WERI-Rb-1 (cell line): Measurements from ENCODE around the gene TMEM254.
A peak's percentile ranks its signal among the peaks of the same experiment; 100 is the strongest.
"Not testable (repeated sequence)": the region's sequence is repeated elsewhere in the genome, so short reads cannot be mapped to it uniquely, and the experiment has no call there.

Experiments
- DNase-seq: peaks from one replicate; pipeline ENCODE4 v3.0.0-alpha.2; 2020
- H3K27ac ChIP-seq: fragments of 250-450 bp; sonication (Bioruptor Pico); 2 replicates; pipeline ENCODE4 v1.5.1; 2020; ENCODE audit warnings: mild to moderate bottlenecking, moderate library complexity
- H3K27me3 ChIP-seq: fragments of 250-450 bp; sonication (Bioruptor Pico); 2 replicates; pipeline ENCODE4 v1.5.1; 2021; ENCODE audit warnings: mild to moderate bottlenecking, low read depth, moderate library complexity; ENCODE audit not compliant: insufficient read depth, severe bottlenecking
- H3K36me3 ChIP-seq: fragments of 250-450 bp; sonication (Bioruptor Pico); 2 replicates; pipeline ENCODE4 v1.5.1; 2020; ENCODE audit warnings: mild to moderate bottlenecking, moderate library complexity
- H3K4me3 ChIP-seq: 2 replicates; pipeline ENCODE4 v1.5.1; 2011; ENCODE audit warnings: low read depth, mild to moderate bottlenecking, control low read depth, low read length
- H3K9me3 ChIP-seq: fragments of 250-450 bp; sonication (Bioruptor Pico); 2 replicates; pipeline ENCODE4 v1.5.1; 2021; ENCODE audit warnings: mild to moderate bottlenecking, moderate library complexity; ENCODE audit not compliant: severe bottlenecking
- TF ChIP-seq, protein P1 (sequence below): IDR thresholded peaks from 2 replicates; pipeline ENCODE4 v1.5.1; 2011; ENCODE audit warnings: low read depth, mild to moderate bottlenecking, control low read depth, inconsistent platforms, low read length

The TMEM254 gene, protein sequence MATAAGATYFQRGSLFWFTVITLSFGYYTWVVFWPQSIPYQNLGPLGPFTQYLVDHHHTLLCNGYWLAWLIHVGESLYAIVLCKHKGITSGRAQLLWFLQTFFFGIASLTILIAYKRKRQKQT

DNA sequence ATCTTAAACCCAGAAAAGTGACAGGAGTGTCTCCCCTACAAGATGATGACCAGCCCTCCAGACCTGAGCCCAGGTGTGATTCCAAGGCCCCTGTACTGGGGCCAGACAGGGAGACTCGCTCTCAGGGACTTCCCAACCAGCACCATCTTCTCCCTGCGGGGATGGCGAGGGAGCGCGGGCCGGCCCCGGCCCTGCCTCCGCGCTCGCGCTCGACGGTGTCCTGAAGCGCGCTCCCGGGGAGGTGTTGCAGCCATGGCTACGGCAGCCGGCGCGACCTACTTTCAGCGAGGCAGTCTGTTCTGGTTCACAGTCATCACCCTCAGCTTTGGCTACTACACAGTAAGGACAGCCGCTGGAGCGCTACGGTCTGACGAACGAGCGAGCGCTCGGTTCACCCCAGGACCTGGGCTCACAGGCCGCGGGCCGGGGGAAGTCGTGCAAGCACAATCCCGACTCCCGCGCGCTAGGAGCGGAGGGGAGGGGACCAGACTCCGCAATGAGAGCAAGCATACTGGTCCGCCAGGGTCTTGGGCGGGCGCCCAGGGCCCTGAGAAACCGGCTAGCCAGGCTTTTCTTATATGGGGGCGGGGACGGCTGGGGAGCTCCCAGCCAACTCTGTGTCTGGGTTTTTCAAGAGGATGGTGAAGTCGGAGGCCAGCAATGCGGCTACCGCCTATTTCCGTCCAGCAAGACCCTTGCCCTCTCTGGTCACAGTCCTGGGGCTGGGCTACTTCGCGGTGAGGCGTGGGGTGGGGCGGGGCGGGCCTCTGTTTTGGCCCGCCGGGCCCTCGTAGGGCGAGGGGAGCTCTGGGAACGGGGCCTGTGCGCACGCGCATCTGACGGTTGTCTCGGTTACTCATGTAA is at the start of gene TMEM254:
TMEM254 (plus strand) TSS at position 218 of the 864 bp plus-strand sequence; CDS start at position 253, 35 bp downstream.
- Histone ChIP-seq H3K27ac (peak within 1 kb of the TSS; percentile 86), H3K4me3 (peak within 1 kb of the TSS; percentile 59), H3K36me3 (no peaks in the 10 kb centered on the region), H3K9me3 (no peaks in the 10 kb centered on the region), H3K27me3 (no peaks in the 10 kb centered on the region)
- peak; percentile 93 for DNase-seq
- TF ChIP-seq, protein P1, sequence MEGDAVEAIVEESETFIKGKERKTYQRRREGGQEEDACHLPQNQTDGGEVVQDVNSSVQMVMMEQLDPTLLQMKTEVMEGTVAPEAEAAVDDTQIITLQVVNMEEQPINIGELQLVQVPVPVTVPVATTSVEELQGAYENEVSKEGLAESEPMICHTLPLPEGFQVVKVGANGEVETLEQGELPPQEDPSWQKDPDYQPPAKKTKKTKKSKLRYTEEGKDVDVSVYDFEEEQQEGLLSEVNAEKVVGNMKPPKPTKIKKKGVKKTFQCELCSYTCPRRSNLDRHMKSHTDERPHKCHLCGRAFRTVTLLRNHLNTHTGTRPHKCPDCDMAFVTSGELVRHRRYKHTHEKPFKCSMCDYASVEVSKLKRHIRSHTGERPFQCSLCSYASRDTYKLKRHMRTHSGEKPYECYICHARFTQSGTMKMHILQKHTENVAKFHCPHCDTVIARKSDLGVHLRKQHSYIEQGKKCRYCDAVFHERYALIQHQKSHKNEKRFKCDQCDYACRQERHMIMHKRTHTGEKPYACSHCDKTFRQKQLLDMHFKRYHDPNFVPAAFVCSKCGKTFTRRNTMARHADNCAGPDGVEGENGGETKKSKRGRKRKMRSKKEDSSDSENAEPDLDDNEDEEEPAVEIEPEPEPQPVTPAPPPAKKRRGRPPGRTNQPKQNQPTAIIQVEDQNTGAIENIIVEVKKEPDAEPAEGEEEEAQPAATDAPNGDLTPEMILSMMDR = no peak

DNA sequence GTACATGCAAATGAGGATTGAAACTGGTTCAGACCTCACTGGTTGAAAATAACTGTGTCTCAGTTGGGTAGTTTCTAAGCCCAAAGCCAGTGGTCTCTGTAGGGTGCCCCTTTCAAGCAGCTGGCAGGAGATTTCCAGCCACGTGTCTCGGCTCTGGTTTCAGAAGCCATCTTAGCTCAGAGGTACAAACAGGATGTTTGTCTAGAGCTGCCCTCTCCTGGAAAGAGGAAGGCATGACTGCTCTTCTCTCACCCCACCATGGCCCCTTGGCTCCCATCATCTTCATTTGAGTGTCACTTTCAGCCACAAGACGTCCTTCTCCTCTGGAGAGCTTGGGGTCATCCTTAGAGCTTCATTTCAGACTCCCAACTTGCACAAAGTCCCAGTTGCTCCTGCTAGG is 49.3 kb upstream of the TMEM254 start:
- TF ChIP-seq, protein P1 = peak; percentile 58
- H3K9me3 ChIP-seq, H3K27ac ChIP-seq, H3K4me3 ChIP-seq, H3K36me3 ChIP-seq, H3K27me3 ChIP-seq: not testable (repeated sequence)
- DNase-seq = peak; percentile 52

DNA sequence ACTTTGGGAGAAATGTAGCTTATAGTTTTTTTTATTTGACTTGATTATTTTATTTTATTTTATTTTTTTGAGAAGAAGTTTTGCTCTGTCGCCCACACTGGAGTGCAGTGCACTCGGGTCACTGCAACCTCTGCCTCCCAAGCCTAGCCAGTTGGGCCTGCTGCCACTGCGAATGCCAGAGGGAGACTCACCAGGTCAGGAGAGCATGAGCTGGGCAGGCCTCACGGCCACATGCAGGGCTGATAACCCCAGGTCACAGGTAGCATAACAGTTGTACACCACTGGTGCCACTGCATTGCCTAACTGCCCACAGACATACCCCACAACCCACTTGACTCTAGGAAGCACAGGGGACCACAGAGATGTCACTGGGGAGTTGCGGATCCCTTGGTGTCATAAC is 48.6 kb upstream of the TMEM254 start:
- not testable (repeated sequence) for H3K27ac ChIP-seq, H3K36me3 ChIP-seq, DNase-seq, H3K27me3 ChIP-seq, H3K4me3 ChIP-seq, H3K9me3 ChIP-seq

DNA sequence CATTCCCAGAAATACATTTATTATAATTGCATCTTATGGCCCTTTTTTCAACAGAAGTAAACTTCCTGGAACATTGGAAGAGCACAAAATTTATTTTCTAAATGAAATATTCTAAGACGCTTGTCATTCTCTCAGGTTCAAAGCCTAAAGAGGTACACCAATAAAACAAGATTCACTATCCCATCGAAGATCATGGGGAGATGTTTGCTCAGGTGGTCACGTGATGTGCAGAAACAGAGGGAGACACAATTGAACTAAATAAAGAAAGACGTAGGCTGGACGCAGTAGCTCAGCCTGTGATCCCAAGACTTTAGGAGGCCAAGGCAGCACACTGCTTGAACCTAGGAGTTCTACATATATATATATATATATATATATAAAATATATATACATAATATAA is 46.0 kb upstream of the TMEM254 start:
- TF ChIP-seq, protein P1 = no peak
- no peak for DNase-seq
- no peaks in the 10 kb centered on the region for H3K27me3 ChIP-seq

DNA sequence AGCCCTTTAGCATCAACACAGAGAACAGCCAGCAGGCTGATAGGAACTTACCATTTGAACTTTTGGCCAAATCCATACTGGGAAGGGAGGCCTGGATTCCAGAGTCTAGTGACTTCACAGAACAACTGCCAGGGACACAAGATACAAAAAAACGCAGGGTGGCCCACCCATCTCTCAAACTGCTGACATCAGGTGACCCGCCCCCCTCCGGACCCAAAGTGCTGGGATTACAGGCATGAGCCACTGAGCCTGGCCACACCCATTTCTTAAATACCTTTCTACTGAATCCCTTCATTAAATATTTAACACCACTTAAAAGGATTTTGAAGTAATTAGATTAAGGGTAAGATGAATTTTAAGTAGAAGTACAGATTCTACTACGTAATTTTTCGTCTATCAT is 43.7 kb upstream of the TMEM254 start:
- H3K27ac ChIP-seq, H3K36me3 ChIP-seq, H3K27me3 ChIP-seq, H3K4me3 ChIP-seq, H3K9me3 ChIP-seq: not testable (repeated sequence)
- DNase-seq = peak; percentile 49

More for the DNA sequence above, 46.0 kb upstream of the TMEM254 start:
- Histone ChIP-seq H3K27ac (no peak overlapping the region), H3K9me3 (no peaks in the 10 kb centered on the region), H3K36me3 (no peaks in the 10 kb centered on the region), H3K4me3 (no peak overlapping the region)

DNA sequence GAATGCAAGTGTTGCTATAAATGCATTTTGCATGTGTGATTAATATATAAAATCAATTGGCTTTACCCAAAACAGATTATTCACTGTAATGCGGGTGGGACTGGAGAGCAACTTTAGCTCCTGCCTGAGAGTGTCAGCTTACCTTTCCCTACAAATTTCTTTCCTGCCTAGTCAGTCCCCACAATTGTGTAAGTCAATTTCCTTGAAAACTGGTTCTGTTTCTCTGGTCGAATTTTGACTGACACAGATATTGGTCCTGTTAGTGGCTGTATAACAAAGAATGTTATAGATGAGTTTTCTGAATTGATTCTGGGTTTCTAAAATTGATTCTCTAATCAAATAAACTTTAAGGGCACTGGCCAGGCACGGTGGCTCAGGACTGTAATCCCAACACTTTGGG is 43.0 kb upstream of the TMEM254 start:
- not testable (repeated sequence) for H3K9me3 ChIP-seq, H3K27ac ChIP-seq

DNA sequence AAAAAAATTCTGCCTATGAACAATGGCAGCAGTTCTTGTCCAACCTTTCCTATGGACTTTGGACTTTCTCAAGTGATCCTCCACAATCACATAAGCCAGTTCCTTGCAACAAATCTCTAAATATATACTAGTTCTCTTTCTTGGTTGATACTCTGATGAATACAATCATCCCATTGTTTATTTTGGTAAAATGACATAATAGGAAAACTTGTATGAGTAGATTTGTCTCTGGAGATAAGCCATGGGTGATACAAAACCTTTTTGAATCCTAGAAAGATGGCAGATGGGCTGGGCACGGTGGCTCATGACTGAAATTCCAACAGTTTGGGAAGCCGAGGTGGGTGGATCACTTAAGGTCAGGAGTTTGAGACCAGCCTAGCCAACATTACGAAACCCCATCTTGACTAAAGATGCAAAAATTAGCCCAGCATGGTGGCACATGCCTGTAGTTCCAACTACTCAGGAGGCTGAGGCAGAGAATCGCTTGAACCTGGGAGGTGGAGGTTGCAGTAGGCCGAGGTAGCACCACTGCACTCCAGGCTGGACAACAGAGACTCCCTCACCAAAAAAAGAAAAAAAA is 41.5 kb upstream of the TMEM254 start:
- not testable (repeated sequence) for DNase-seq, H3K27ac ChIP-seq, H3K4me3 ChIP-seq, H3K27me3 ChIP-seq, H3K9me3 ChIP-seq, H3K36me3 ChIP-seq

More for the DNA sequence above, 43.0 kb upstream of the TMEM254 start:
- DNase-seq, H3K27me3 ChIP-seq, H3K4me3 ChIP-seq, H3K36me3 ChIP-seq: not testable (repeated sequence)

DNA sequence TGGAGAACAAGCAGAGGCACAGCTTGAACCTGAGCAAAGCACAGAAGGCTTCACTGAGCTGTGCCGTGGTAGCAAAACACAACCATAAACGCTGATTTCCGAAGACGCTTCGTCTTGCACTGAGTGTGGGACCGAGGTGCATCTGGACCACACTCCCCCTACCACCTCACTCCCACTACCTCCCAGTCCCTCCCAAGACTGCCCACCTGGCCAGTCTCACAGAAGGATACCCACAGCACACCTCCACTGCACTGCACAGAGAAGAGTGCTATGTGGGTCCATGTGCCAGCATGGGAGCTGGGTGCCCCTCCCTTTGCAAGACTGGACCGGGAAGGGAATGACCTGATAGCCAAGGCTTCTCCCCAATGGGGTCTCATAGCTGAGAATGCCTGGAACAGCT is 40.2 kb upstream of the TMEM254 start:
- H3K9me3 ChIP-seq, DNase-seq, H3K4me3 ChIP-seq, H3K27ac ChIP-seq, H3K27me3 ChIP-seq, H3K36me3 ChIP-seq: not testable (repeated sequence)
